HL-60 (cell line): ENCODE measurements around the gene SH3RF1.

Experiments
- CTCF ChIP-seq: IDR thresholded peaks from one replicate; pipeline ENCODE4 v1.5.1; 2011; ENCODE audit warnings: low read length, control low read depth, inconsistent platforms; ENCODE audit not compliant: insufficient read depth
- REST ChIP-seq: IDR thresholded peaks from 2 replicates; pipeline ENCODE4 v1.6.1; 2012; ENCODE audit warnings: low read depth; ENCODE audit not compliant: insufficient replicate concordance

- no peak for TF ChIP-seq CTCF
- TF ChIP-seq REST, result no peak
Observed at GRCh38 chr4:169209388-169209883, 61.3 kb downstream of the SH3RF1 start.
